ENCODE results near the gene GJD3.
A peak's percentile ranks its signal among the peaks of the same experiment; 100 is the strongest.

The GJD3 gene

DNA sequence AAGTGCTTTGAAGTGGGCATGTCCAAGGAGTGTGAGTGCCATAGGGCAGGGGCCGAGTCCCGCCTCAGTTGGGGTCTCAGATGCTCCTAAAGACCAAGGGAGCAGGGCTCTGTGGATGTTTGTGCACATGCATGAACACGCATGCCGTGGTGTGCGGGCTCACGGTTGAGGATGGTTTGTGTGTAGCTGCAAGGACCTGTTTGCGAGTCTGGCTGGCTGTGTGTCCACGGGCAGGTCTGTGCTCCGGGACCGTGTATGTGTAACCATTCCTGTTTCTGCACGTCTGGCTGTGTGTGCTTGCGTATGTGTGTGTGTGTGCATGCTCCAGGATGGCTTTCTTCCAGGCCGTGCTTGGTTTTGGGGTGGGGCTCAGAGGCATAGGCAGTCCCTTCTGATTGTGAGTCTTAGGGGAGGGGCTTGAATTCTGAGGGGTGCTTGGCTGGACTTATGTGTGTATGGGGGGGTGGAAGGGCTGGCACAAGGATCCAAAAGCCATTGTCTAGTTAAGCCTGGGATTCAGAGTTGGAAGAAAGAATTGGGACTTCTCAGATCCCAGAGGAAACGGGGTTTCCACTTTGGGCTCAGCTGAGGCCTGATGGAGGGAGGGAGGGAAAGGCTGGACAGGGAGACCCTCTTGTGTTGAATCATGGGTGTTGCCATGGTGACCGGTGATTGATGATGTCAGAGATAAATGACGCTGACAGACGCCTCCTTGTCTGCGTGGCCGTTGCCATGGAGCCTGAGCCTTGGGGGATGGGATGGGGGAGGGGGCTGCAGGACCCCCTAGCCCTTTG, 14.4 kb downstream of the GJD3 start:
- peak overlapping the region; percentile 95 for H3K27ac Mint-ChIP-seq
- peaks cover 83% of the 10 kb centered on the region for H3K4me1 Mint-ChIP-seq
- peak overlapping the region; percentile 63 to 81 (median 74) for H3K4me3 Mint-ChIP-seq
- H3K36me3 Mint-ChIP-seq (ENCODE audit: low read depth) = peaks cover 40% of the 10 kb centered on the region
- H3K27me3 Mint-ChIP-seq (ENCODE audit: low read depth) = peaks cover 4% of the 10 kb centered on the region
- H3K9me3 Mint-ChIP-seq = no peaks in the 10 kb centered on the region
- TF ChIP-seq, protein P1, sequence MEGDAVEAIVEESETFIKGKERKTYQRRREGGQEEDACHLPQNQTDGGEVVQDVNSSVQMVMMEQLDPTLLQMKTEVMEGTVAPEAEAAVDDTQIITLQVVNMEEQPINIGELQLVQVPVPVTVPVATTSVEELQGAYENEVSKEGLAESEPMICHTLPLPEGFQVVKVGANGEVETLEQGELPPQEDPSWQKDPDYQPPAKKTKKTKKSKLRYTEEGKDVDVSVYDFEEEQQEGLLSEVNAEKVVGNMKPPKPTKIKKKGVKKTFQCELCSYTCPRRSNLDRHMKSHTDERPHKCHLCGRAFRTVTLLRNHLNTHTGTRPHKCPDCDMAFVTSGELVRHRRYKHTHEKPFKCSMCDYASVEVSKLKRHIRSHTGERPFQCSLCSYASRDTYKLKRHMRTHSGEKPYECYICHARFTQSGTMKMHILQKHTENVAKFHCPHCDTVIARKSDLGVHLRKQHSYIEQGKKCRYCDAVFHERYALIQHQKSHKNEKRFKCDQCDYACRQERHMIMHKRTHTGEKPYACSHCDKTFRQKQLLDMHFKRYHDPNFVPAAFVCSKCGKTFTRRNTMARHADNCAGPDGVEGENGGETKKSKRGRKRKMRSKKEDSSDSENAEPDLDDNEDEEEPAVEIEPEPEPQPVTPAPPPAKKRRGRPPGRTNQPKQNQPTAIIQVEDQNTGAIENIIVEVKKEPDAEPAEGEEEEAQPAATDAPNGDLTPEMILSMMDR (IDR thresholded peaks at IDR 0.05; ENCODE audit: unreplicated experiment in 3 of 3) = no peak

DNA sequence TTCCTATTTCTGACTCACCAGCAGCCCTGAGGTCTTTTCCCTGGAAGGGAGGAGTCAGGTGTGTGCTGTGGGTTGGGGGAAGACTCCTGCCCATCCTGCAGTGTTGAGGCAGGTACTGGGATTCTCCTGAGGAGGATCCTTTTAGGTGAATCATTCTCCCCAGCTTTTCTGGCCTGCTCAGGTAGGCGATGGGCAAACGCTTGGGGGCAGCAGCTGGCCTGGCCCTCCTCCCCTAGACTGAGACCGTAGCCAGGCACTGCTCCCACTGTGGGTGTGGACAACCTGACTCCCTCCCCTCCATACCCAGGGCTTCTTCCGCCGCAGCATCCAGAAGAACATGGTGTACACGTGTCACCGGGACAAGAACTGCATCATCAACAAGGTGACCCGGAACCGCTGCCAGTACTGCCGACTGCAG, 15.1 kb downstream of the GJD3 start:
- Mint-ChIP-seq H3K9me3 (no peaks in the 10 kb centered on the region), H3K4me3 (peak overlapping the region; percentile 63 to 81 (median 74)), H3K4me1 (peaks cover 82% of the 10 kb centered on the region), H3K27me3 (ENCODE audit: low read depth) (no peaks in the 10 kb centered on the region), H3K36me3 (ENCODE audit: low read depth) (peaks cover 36% of the 10 kb centered on the region), H3K27ac (peak overlapping the region; percentile 95)
- TF ChIP-seq, protein P1 (IDR thresholded peaks at IDR 0.05; ENCODE audit: unreplicated experiment in 3 of 3) = no peak

DNA sequence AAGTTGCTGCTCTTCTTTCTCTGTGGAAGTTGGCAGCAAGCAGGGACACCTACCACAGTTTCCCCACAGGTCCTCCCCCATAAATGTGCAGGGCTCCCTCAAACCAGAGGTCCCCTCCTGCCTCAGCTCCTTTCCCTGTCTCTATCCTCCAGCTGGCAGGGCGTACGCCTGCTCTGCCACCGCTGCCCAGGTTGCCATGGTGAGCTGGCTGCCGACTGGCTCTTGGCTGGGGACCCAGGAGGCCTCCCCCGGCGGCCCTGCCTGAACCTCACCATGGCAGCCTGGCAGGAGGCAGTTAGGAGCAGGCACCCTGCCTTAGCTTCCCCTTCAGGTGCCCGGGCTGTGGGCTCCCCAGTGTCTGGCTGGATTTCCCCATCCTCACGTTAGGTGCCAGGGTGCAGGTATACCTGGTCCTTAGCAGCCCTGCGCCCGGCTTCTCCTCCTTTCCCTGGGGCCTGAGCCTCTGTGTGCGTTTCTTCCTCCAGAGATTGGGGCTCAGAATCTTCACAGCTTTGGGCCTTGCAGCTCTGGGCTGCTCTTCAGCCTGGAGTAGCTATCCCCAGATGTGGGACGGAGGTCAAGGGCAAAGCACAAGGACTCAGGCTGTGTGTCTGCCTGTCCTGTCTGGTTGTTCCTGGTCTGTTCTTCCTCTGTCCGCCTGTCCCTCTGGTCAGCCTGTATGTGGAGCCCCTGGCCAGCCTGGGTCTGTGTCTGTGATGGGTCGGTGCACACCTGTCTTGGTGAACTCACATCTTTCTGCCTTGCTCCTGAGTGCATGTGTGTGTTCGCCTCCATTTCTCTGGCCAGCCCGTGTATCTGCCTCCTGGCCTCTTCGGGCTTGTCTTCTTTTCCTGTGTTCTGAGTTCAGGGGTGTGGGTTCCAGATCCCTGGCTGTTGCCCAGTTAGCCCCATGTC, 15.7 kb downstream of the GJD3 start:
- TF ChIP-seq, protein P1 (IDR thresholded peaks at IDR 0.05; ENCODE audit: unreplicated experiment in 3 of 3) = no peak
- no peaks in the 10 kb centered on the region for H3K9me3 Mint-ChIP-seq
- H3K27me3 Mint-ChIP-seq (ENCODE audit: low read depth) = no peaks in the 10 kb centered on the region
- H3K27ac Mint-ChIP-seq = peak overlapping the region; percentile 95 to 99 (median 95)
- peaks cover 83% of the 10 kb centered on the region for H3K4me1 Mint-ChIP-seq
- peak overlapping the region; percentile 63 to 98 (median 97) for H3K4me3 Mint-ChIP-seq
- peaks cover 31% of the 10 kb centered on the region for H3K36me3 Mint-ChIP-seq (ENCODE audit: low read depth)

DNA sequence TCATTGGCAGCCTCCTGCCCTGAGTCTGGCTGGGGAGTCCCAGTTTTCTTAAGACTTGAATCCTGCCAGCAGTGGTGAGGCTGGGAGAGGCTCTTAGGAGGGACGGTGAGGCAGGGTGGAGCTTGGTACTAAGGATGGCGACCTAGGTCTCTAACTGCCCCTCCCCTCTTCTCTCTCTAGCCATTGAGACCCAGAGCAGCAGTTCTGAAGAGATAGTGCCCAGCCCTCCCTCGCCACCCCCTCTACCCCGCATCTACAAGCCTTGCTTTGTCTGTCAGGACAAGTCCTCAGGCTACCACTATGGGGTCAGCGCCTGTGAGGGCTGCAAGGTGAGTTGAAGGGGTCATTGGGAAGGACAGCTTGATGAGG, 16.4 kb downstream of the GJD3 start:
- Mint-ChIP-seq H3K9me3 (no peaks in the 10 kb centered on the region), H3K27ac (peak overlapping the region; percentile 86 to 99 (median 90)), H3K4me3 (peak overlapping the region; percentile 95 to 98 (median 97)), H3K27me3 (ENCODE audit: low read depth) (no peaks in the 10 kb centered on the region), H3K36me3 (ENCODE audit: low read depth) (peaks cover 30% of the 10 kb centered on the region), H3K4me1 (peaks cover 82% of the 10 kb centered on the region)
- TF ChIP-seq, protein P1 (IDR thresholded peaks at IDR 0.05; ENCODE audit: unreplicated experiment in 3 of 3) = no peak

DNA sequence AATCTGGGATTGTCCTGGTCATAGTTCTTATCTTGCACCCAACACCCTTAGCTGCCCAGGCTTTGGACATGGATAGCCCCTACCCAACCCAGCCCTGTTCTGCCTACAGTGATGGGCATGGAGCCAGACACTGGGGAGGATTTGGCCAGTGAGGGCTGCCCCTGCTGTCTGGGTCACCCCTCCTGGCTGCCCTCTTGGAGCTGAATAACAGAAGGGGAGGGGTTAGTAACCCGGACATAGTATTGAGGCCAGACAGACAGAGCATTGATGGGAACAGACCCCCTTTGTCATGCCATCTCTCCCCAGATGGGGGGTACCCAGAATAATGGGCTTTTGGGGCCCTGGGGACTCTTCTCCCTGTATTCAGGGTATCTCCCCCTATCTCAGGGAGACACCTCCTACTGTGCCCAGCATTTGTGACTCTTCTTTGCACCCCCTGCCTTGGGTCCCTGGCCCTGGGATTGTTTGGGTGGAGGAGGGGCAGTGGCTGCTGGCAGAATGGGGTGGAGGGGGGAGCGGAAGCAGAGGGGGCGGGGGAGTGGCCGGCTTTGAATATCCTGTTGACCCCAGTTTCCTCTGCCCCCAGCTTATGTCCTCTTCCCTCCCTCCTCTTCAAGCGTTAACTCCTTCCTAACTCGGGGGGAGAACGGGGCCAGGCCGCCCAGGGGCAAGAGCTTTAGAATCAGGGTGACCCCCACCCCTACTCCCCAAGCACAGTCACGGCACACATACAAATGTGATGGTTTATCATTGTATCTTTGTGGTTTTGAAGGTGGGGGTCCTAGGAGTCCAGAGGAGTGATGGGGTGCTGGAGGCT, 17.0 kb downstream of the GJD3 start:
- Mint-ChIP-seq H3K4me3 (peak overlapping the region; percentile 95 to 98 (median 97)), H3K9me3 (no peaks in the 10 kb centered on the region), H3K27ac (peak overlapping the region; percentile 86 to 99 (median 90)), H3K4me1 (peaks cover 76% of the 10 kb centered on the region), H3K36me3 (ENCODE audit: low read depth) (peaks cover 24% of the 10 kb centered on the region), H3K27me3 (ENCODE audit: low read depth) (no peaks in the 10 kb centered on the region)
- TF ChIP-seq, protein P1 (IDR thresholded peaks at IDR 0.05; ENCODE audit: unreplicated experiment in 3 of 3) = no peak

Data from nephron (organoid).